Activated CD4-positive, alpha-beta T cell treated with anti-CD3 and anti-CD28 coated beads for 36 hours (primary cell): Measurements from ENCODE around the gene CNOT1. TPM values are rescaled to one million over a fixed set of nuclear protein-coding genes. Genes with fewer than 3 reads are reported as not detected.
"Not testable (repeated sequence)": the region's sequence is repeated elsewhere in the genome, so short reads cannot be mapped to it uniquely, and the experiment has no call there.

Experiments
- ATAC-seq: fragments of 200-7000 bp; cut with Tn5 transposase; one replicate; pipeline ENCODE4 v1.10.0; 2021; ENCODE audit warnings: mild to moderate bottlenecking, moderate library complexity
- CTCF ChIA-PET: fragments of 350-600 bp; sonication (Branson Sonifier 250); formaldehyde crosslinking; loops from one replicate; lab custom pipeline; 2021; ENCODE audit warnings: antibody characterized with exemption; lab: Charles Lee
- POLR2A ChIA-PET: fragments of 350-600 bp; sonication (Branson Sonifier 250); formaldehyde crosslinking; loops from one replicate; lab custom pipeline; 2021; ENCODE audit warnings: antibody characterized with exemption, inconsistent platforms; lab: Charles Lee
- DNase-seq: peaks from one replicate; pipeline ENCODE4 v3.0.0-alpha.2; 2020
- H3K27ac Mint-ChIP-seq: one replicate; pipeline ENCODE4 v1.8.0; 2021; ENCODE audit warnings: mixed read lengths
- H3K27me3 Mint-ChIP-seq: one replicate; pipeline ENCODE4 v1.8.0; 2021; ENCODE audit warnings: mixed read lengths
- H3K36me3 Mint-ChIP-seq: one replicate; pipeline ENCODE4 v1.8.0; 2021; ENCODE audit warnings: low read depth, mixed read lengths
- H3K4me1 Mint-ChIP-seq: one replicate; pipeline ENCODE4 v1.8.0; 2021; ENCODE audit warnings: mixed read lengths
- H3K4me3 Mint-ChIP-seq: one replicate; pipeline ENCODE4 v1.8.0; 2021; ENCODE audit warnings: mild to moderate bottlenecking, moderate library complexity, mixed read lengths
- H3K9me3 Mint-ChIP-seq: one replicate; pipeline ENCODE4 v1.8.0; 2021; ENCODE audit warnings: low read depth, mixed read lengths
- intact Hi-C, 2 experiments: fragments of 100-400 bp; cut with DNase I in 1 of 2; cut with micrococcal nuclease in 1 of 2; formaldehyde crosslinking; loops; one replicate each; pipeline versions ENCODE4 v1.14.2 to v1.15.1; 2022 to 2024; cut with DNase I, micrococcal nuclease
- total RNA-seq, 2 experiments: library from RNA; stranded (reverse); gene quantifications; one replicate each; pipeline ENCODE4 v1.2.3, GENCODE V29; 2021

The CNOT1 gene
- total RNA-seq, 2 experiments from 2014 or later, result 265 to 348 TPM

- ChIA-PET CTCF (interaction anchor here (0.5 to 1.3 kb wide), 4 partner anchors 10 to 55 kb away, joined by 3 to 4 read pairs (median 3); no protein-coding TSS in a partner anchor), POLR2A (no interaction called here)
- Mint-ChIP-seq H3K27ac (peak overlapping the region; percentile 31), H3K4me3 (no peak overlapping the region), H3K27me3 (no peaks in the 10 kb centered on the region), H3K36me3 (peaks cover 72% of the 10 kb centered on the region), H3K9me3 (no peaks in the 10 kb centered on the region), H3K4me1 (no peaks in the 10 kb centered on the region)
- DNase-seq (no peak), ATAC-seq (no peak)
- intact Hi-C loops, result no loop called here
Observed at GRCh38 chr16:58578642-58579041, 51.0 kb downstream of the CNOT1 start.

DNA sequence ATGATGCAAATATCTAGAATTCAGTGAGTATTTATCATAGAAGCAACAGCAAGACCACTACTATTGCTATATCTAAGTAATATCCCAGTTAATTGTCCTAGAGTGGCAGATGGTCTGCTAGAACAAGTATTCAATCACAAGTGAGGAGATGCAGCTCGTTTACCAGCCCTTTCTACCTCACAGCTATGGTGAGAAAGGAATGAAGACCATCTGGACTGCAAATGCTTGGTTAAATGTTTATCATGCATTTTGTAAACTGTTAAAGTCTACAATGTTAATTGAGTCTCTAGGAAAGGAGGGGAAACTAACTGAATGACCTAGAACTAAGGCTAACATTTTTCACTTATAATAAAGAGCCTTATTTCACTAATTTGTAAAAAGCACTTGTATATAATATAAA is 52.5 kb downstream of the CNOT1 start:
- Mint-ChIP-seq H3K9me3 (no peaks in the 10 kb centered on the region), H3K4me1 (no peaks in the 10 kb centered on the region), H3K4me3 (no peak overlapping the region), H3K27ac (no peak overlapping the region), H3K27me3 (no peaks in the 10 kb centered on the region), H3K36me3 (peaks cover 65% of the 10 kb centered on the region)
- POLR2A ChIA-PET, result no interaction called here
- CTCF ChIA-PET, result interaction anchor here (1.3 kb wide), 1 partner anchor 11 kb away, joined by 4 read pairs; no protein-coding TSS in a partner anchor
- no peak for ATAC-seq
- no peak for DNase-seq
- intact Hi-C loops, result no loop called here

- intact Hi-C loops, result no loop called here
- H3K36me3 Mint-ChIP-seq, result peaks cover 72% of the 10 kb centered on the region
- CTCF ChIA-PET, result no interaction called here
- ATAC-seq, result no peak
- H3K4me3 Mint-ChIP-seq, result no peak overlapping the region
- H3K27ac Mint-ChIP-seq, result no peak overlapping the region
- H3K27me3 Mint-ChIP-seq, result no peaks in the 10 kb centered on the region
- POLR2A ChIA-PET, result no interaction called here
- no peaks in the 10 kb centered on the region for H3K9me3 Mint-ChIP-seq
- no peak for DNase-seq
- H3K4me1 Mint-ChIP-seq, result peaks cover 4% of the 10 kb centered on the region
Observed at GRCh38 chr16:58574895-58575294, 54.7 kb downstream of the CNOT1 start.

DNA sequence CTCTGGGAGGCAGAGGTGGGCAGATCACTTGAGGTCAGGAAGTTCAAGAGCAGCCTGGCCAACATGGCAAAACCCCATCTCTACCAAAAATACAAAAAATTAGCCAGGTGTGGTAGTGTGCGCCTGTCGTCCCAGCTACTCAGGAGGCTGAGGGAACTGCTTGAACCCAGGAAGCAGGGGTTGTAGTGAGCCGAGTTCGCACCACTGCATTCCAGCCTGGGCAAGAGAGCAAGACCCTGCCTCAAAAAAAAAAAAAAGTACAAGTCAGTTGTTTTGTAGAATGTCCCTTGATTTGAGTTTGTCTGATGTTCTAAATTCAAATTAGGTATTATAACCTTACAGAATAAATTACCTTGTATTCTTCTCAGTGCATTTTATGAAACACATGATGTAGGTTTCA is 63.9 kb downstream of the CNOT1 start:
- H3K27ac Mint-ChIP-seq, H3K9me3 Mint-ChIP-seq, H3K4me3 Mint-ChIP-seq, H3K27me3 Mint-ChIP-seq, intact Hi-C loops, H3K4me1 Mint-ChIP-seq, ATAC-seq, DNase-seq: not testable (repeated sequence)
- ChIA-PET POLR2A (interaction anchor here (0.7 kb wide), 1 partner anchor 20 kb away, joined by 3 read pairs; no protein-coding TSS in a partner anchor), CTCF (interaction anchor here (0.9 kb wide), 1 partner anchor 190 kb away, joined by 3 read pairs; no protein-coding TSS in a partner anchor)
- peaks cover 61% of the 10 kb centered on the region for H3K36me3 Mint-ChIP-seq

DNA sequence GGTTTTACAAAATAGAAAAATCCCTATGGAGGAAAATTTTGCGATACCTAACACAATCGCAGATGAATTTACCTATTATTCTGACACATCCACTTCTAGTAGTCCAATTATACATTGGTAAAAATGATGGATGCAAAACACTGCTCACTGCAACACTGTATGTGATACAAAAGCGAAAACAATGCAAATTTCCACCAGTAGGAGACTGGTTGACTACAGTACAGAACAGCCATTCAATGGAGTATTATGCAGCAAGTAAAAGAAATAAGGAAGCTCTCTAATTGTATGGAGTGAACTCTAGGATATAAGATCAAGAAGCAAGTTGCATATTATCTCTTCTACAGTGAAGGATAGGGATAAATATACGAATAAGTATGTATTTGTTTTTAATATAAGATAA is 65.9 kb downstream of the CNOT1 start:
- ATAC-seq, result no peak
- POLR2A ChIA-PET, result no interaction called here
- intact Hi-C loops, result no loop called here

DNA sequence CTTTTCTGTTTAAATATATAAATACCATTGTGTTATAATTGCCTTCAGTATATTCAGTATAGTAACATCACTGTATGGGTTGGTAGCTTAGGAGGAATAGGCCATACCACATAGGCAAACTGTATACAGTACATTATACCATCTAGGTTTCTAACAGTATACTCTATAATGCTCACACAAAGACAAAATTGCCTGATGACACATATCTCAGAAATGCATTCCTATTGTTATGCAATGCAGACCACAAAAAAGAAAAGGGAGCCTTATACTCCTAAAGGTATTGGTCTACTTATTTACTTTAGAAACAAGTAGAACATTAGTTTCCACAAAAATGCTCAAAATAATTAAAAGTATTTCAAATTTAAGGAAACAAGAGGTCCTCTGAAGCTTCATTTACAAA is 66.4 kb downstream of the CNOT1 start:
- no peaks in the 10 kb centered on the region for H3K27me3 Mint-ChIP-seq
- peaks cover 3% of the 10 kb centered on the region for H3K4me1 Mint-ChIP-seq
- CTCF ChIA-PET, result interaction anchor here (0.8 kb wide), 1 partner anchor 344 kb away, joined by 3 read pairs; no protein-coding TSS in a partner anchor
- DNase-seq (no peak), ATAC-seq (no peak)
- POLR2A ChIA-PET, result no interaction called here
- H3K9me3 Mint-ChIP-seq, result no peaks in the 10 kb centered on the region
- intact Hi-C loops, result no loop called here
- H3K27ac Mint-ChIP-seq, result no peak overlapping the region
- H3K36me3 Mint-ChIP-seq, result peaks cover 51% of the 10 kb centered on the region
- no peak overlapping the region for H3K4me3 Mint-ChIP-seq

More for the DNA sequence above, 65.9 kb downstream of the CNOT1 start:
- Mint-ChIP-seq H3K27me3 (no peaks in the 10 kb centered on the region), H3K27ac (no peak overlapping the region), H3K4me3 (no peak overlapping the region), H3K9me3 (no peaks in the 10 kb centered on the region), H3K36me3 (peaks cover 48% of the 10 kb centered on the region), H3K4me1 (peaks cover 3% of the 10 kb centered on the region)
- CTCF ChIA-PET, result no interaction called here
- DNase-seq, result no peak

DNA sequence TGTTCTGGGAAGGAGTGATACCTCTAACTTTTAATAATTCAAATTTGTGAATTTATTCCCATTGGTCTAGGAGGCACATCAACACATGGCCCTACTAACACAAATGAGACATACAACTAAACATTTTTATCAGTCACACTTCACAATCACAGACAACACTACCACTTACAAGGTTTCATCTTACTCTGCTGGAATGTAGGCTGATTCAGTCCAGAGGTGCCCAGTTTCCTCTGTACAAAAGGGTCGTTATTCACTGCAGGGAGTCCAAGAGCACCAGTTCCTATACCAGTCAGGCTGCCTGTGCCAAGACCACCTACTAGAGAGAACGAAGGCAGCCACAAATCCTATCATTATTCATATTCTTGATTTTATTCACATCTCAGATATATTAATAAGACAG is 72.9 kb downstream of the CNOT1 start:
- Mint-ChIP-seq H3K27me3 (no peaks in the 10 kb centered on the region), H3K4me1 (no peaks in the 10 kb centered on the region), H3K36me3 (peaks cover 55% of the 10 kb centered on the region), H3K27ac (no peak overlapping the region), H3K9me3 (no peaks in the 10 kb centered on the region), H3K4me3 (no peak overlapping the region)
- no peak for DNase-seq
- ATAC-seq, result no peak
- ChIA-PET POLR2A (no interaction called here), CTCF (no interaction called here)
- intact Hi-C loops, result no loop called here

DNA sequence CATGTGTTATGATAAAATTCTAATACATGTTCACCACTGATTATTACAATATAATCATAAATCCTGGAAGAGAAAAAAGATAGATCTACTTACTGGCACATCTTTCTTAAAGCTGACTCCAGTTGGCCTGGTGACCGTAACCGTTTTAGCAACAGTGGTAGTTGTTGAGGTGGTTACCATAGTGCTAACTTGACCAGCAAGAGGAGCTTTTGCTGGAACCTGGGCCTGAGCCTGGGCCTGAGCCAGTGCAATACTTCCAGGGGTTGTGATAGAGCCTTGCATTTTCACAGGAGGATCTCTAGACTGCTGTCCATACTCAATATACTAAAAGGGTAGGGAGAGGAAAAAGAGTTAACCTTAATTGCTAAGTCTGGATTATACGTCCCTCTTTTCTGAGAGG is 78.1 kb downstream of the CNOT1 start:
- Mint-ChIP-seq H3K9me3 (no peaks in the 10 kb centered on the region), H3K4me3 (no peak overlapping the region), H3K4me1 (no peaks in the 10 kb centered on the region), H3K36me3 (peaks cover 66% of the 10 kb centered on the region), H3K27ac (no peak overlapping the region), H3K27me3 (no peaks in the 10 kb centered on the region)
- intact Hi-C loops, result no loop called here
- ChIA-PET CTCF (interaction anchor here (1.2 kb wide), 1 partner anchor 33 kb away, joined by 4 read pairs; no protein-coding TSS in a partner anchor), POLR2A (no interaction called here)
- DNase-seq (no peak), ATAC-seq (no peak)

GRCh38 chr16:58548378-58548777 is 81.2 kb downstream of the CNOT1 start:
- H3K27me3 Mint-ChIP-seq, result no peaks in the 10 kb centered on the region
- ChIA-PET CTCF (interaction anchor here (0.6 to 1.1 kb wide), 2 partner anchors 63 to 371 kb away, joined by 3 read pairs; no protein-coding TSS in a partner anchor), POLR2A (no interaction called here)
- H3K4me3 Mint-ChIP-seq, result no peak overlapping the region
- H3K27ac Mint-ChIP-seq, result no peak overlapping the region
- H3K9me3 Mint-ChIP-seq, result no peaks in the 10 kb centered on the region
- ATAC-seq (no peak), DNase-seq (no peak)
- H3K36me3 Mint-ChIP-seq, result peaks cover 64% of the 10 kb centered on the region
- intact Hi-C loops, result loop anchor here in 1 of 2 experiments (2.0 kb wide), 1 partner anchor 34 kb away; no protein-coding TSS in a partner anchor
- no peaks in the 10 kb centered on the region for H3K4me1 Mint-ChIP-seq

GRCh38 chr16:58543685-58544084 is 85.9 kb downstream of the CNOT1 start:
- peaks cover 67% of the 10 kb centered on the region for H3K36me3 Mint-ChIP-seq
- POLR2A ChIA-PET, result no interaction called here
- no peak overlapping the region for H3K27ac Mint-ChIP-seq
- DNase-seq (no peak), ATAC-seq (no peak)
- H3K9me3 Mint-ChIP-seq, result no peaks in the 10 kb centered on the region
- intact Hi-C loops, result no loop called here
- H3K4me1 Mint-ChIP-seq, result no peaks in the 10 kb centered on the region
- no peak overlapping the region for H3K4me3 Mint-ChIP-seq
- H3K27me3 Mint-ChIP-seq, result no peaks in the 10 kb centered on the region
- CTCF ChIA-PET, result no interaction called here

- H3K27me3 Mint-ChIP-seq, result no peaks in the 10 kb centered on the region
- intact Hi-C loops, result no loop called here
- H3K36me3 Mint-ChIP-seq, result peaks cover 76% of the 10 kb centered on the region
- H3K9me3 Mint-ChIP-seq, result no peaks in the 10 kb centered on the region
- POLR2A ChIA-PET, result no interaction called here
- DNase-seq, result no peak
- CTCF ChIA-PET, result no interaction called here
- ATAC-seq, result no peak
- no peak overlapping the region for H3K27ac Mint-ChIP-seq
- H3K4me1 Mint-ChIP-seq, result no peaks in the 10 kb centered on the region
- no peak overlapping the region for H3K4me3 Mint-ChIP-seq
Observed at GRCh38 chr16:58542291-58542690, 87.3 kb downstream of the CNOT1 start.

- H3K9me3 Mint-ChIP-seq, result no peaks in the 10 kb centered on the region
- DNase-seq (no peak), ATAC-seq (no peak)
- intact Hi-C loops, result loop anchor here in 1 of 2 experiments (2.0 kb wide), 1 partner anchor 17 kb away; no protein-coding TSS in a partner anchor
- H3K27me3 Mint-ChIP-seq, result no peaks in the 10 kb centered on the region
- H3K4me3 Mint-ChIP-seq, result no peak overlapping the region
- POLR2A ChIA-PET, result no interaction called here
- CTCF ChIA-PET, result no interaction called here
- no peaks in the 10 kb centered on the region for H3K4me1 Mint-ChIP-seq
- peaks cover 76% of the 10 kb centered on the region for H3K36me3 Mint-ChIP-seq
- no peak overlapping the region for H3K27ac Mint-ChIP-seq
Observed at GRCh38 chr16:58541711-58542110, 87.9 kb downstream of the CNOT1 start.
